ENCODE measurements around the gene CLIC5. TPM values are rescaled to one million over a fixed set of nuclear protein-coding genes. Genes with fewer than 3 reads are reported as not detected.

CLIC5 gene
- total RNA-seq (2021; fragmentation: NEBNext Ultra II Directional; extraction: Animal tissue kit (Norgen Biotek cat#: 25700)) (0.15 TPM in 1 of 2 replicates, not detected in the other), polyA plus RNA-seq (2011; rRNA removed) (0.12 and 0.24 TPM in 2 replicates), polyA minus RNA-seq (2011; rRNA and poly(A)+ RNA removed) (0.02 and 0.06 TPM in 2 replicates)
- polyA plus RNA-seq (2011; cell fraction: cytosol; rRNA removed) = 0.13 TPM
- polyA plus RNA-seq (2011; cell fraction: nucleus; rRNA removed) = 0.24 TPM
- polyA plus RNA-seq (2012, experiment 1 of 2) = 0.06 to 0.20 TPM (median 0.14 TPM) in 4 replicates
- 0.08 TPM for polyA plus RNA-seq (2012, experiment 2 of 2)
- 0.06 TPM for polyA plus RNA-seq (2013, experiment 1 of 2)
- 0.04 TPM for polyA plus RNA-seq (2013, experiment 2 of 2)
- polyA minus RNA-seq (2011; cell fraction: cytosol; rRNA and poly(A)+ RNA removed) = not detected
- polyA minus RNA-seq (2011; cell fraction: nucleus; rRNA and poly(A)+ RNA removed) = 0.40 TPM
- long read RNA-seq, experiment 1 = 0 reads
- long read RNA-seq, experiment 2 = 0 reads

GRCh38 chr6:46015119-46015968, at the start of gene CLIC5:
TSS of gene CLIC5 (minus strand) at chr6:46015860. CDS start at chr6:46015542, 318 bp downstream.
- DNase-seq (ENCODE audit: low read depth in 1 of 2, low spot score in 2 of 2) (peak in 1 of 2 experiments; percentile 65), FAIRE-seq (no peak)
- Histone ChIP-seq H3K4me2 (ENCODE audit: insufficient read depth in 1 of 2, low read depth in 2 of 2, low read length in 2 of 2) (peak within 1 kb of the TSS; percentile 93 to 99), H4K20me1 (replicated peaks in 1 of 2; ENCODE audit: control insufficient read depth in 1 of 2, insufficient read depth in 2 of 2, low read length in 2 of 2) (no peaks in the 10 kb centered on the region), H3K4ac (replicated peaks; ENCODE audit: insufficient read length, low read depth, low read length) (no peak within 1 kb of the TSS), H2BK15ac (ENCODE audit: low read length) (no peak within 1 kb of the TSS), H4K5ac (ENCODE audit: insufficient read length, low read depth, low read length) (no peak within 1 kb of the TSS), H3K4me3 (ENCODE audit: extremely low read depth in 1 of 4, insufficient read depth in 2 of 4, low read depth in 3 of 4, low read length in 4 of 4) (peak within 1 kb of the TSS; percentile 42 to 81 (median 48)), H3K79me2 (ENCODE audit: control insufficient read depth in 1 of 2, insufficient read depth in 2 of 2, low read length in 2 of 2) (no peaks in the 10 kb centered on the region), H2BK5ac (ENCODE audit: low read depth, low read length) (no peak within 1 kb of the TSS), H2AK5ac (ENCODE audit: low read depth, low read length) (no peak within 1 kb of the TSS), H3K9ac (replicated peaks in 1 of 4; ENCODE audit: extremely low read depth in 1 of 4, low read depth in 3 of 4, low read length in 3 of 4) (no peak within 1 kb of the TSS), H4K91ac (replicated peaks; ENCODE audit: insufficient read length, low read length) (no peak within 1 kb of the TSS), H2AFZ (ENCODE audit: low read length) (peak within 1 kb of the TSS; percentile 2), H3K27ac (ENCODE audit: low read depth, low read length) (no peak within 1 kb of the TSS), H4K8ac (ENCODE audit: extremely low read depth, insufficient read depth, low read length) (no peak within 1 kb of the TSS), H3K79me1 (ENCODE audit: low read depth, low read length) (no peaks in the 10 kb centered on the region), H2BK120ac (replicated peaks; ENCODE audit: low read depth, low read length) (no peak within 1 kb of the TSS), H3K23me2 (ENCODE audit: low read depth, low read length) (peaks cover 12% of the 10 kb centered on the region), H3K36me3 (ENCODE audit: control insufficient read depth in 2 of 4, insufficient read depth in 4 of 4, low read length in 3 of 4) (no peaks in the 10 kb centered on the region), H3K23ac (ENCODE audit: insufficient read length) (no peak within 1 kb of the TSS), H2BK20ac (ENCODE audit: low read length) (no peak within 1 kb of the TSS), H3K4me1 (replicated peaks in 1 of 4; ENCODE audit: control insufficient read depth in 3 of 4, insufficient read depth in 4 of 4, low read length in 3 of 4) (peaks cover 4 to 15% (median 8%) of the 10 kb centered on the region in 4 experiments; a peak in 4 of 7 replicates), H3K18ac (ENCODE audit: extremely low read depth, low read length) (peak within 1 kb of the TSS; percentile 81; the same call in 1 of the 2 replicates), H3K9me3 (ENCODE audit: insufficient read depth in 2 of 2, low read depth in 1 of 2, low read length in 1 of 2) (peaks cover 5 to 8% of the 10 kb centered on the region in 2 experiments), H3K56ac (replicated peaks; ENCODE audit: insufficient read length, low read depth, low read length) (no peak within 1 kb of the TSS), H3K14ac (ENCODE audit: insufficient read length) (no peak within 1 kb of the TSS), H2BK12ac (ENCODE audit: low read depth, low read length) (no peak within 1 kb of the TSS), H3K27me3 (replicated peaks in 1 of 4; ENCODE audit: control insufficient read depth in 3 of 4, extremely low read depth in 1 of 4, insufficient read depth in 3 of 4, low read length in 3 of 4) (peaks cover 14 to 31% (median 22%) of the 10 kb centered on the region in 4 experiments)
- TF ChIP-seq NANOG (IDR thresholded peaks at IDR 0.05; ENCODE audit: insufficient read depth, low read depth, low read length, poor library complexity, severe bottlenecking) (no peak), KDM4A (IDR thresholded peaks at IDR 0.05; ENCODE audit: low read depth, low read length, severe bottlenecking) (peak; percentile 71), SUZ12 (IDR thresholded peaks at IDR 0.05; ENCODE audit: low read length) (0 out of 2 replicates have a peak, but pooled peaks have one; percentile 41), CREB1 (IDR thresholded peaks at IDR 0.05) (peak; percentile 77), CTBP2 (IDR thresholded peaks at IDR 0.05; ENCODE audit: borderline replicate concordance, insufficient read depth, insufficient read length, low read length) (peak; percentile 84)
- ChIA-PET POLR2A (ENCODE audit: partially characterized antibody) (no interaction called here), CTCF (ENCODE audit: partially characterized antibody) (interaction anchor here (0.7 to 1.7 kb wide), 3 partner anchors 28 to 378 kb away, joined by 3 read pairs; no protein-coding TSS in a partner anchor)
- 1% methylated on average over 55 of the region's 82 CpGs; no CpG with 5 or more reads in 1 of the 2 experiments for WGBS, 2 experiments (ENCODE audit: extremely low coverage in 1 of 2, insufficient coverage in 1 of 2, insufficient read length in 1 of 2, insufficient replicate concordance in 2 of 2, low coverage in 1 of 2, low lambda C conversion rate in 2 of 2, missing lambda C conversion rate in 1 of 2)

Measured in H1 (cell line).